Measurements from ENCODE around the gene PDE8B.

Gene PDE8B

DNA sequence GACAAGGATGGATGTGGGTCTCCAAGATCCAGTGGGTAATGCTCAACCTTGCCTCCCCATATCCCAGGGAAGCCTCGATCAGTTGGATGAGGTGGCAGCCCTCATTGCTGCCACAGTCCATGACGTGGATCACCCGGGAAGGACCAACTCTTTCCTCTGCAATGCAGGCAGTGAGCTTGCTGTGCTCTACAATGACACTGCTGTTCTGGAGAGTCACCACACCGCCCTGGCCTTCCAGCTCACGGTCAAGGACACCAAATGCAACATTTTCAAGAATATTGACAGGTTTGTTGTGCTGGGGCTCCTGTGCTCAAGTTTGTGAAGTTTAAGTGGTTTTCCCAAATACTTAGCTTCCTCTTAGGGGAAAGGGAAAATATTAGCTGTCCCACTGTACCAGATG is 207.7 kb downstream of the PDE8B start:
- DNase-seq = no peak

DNA sequence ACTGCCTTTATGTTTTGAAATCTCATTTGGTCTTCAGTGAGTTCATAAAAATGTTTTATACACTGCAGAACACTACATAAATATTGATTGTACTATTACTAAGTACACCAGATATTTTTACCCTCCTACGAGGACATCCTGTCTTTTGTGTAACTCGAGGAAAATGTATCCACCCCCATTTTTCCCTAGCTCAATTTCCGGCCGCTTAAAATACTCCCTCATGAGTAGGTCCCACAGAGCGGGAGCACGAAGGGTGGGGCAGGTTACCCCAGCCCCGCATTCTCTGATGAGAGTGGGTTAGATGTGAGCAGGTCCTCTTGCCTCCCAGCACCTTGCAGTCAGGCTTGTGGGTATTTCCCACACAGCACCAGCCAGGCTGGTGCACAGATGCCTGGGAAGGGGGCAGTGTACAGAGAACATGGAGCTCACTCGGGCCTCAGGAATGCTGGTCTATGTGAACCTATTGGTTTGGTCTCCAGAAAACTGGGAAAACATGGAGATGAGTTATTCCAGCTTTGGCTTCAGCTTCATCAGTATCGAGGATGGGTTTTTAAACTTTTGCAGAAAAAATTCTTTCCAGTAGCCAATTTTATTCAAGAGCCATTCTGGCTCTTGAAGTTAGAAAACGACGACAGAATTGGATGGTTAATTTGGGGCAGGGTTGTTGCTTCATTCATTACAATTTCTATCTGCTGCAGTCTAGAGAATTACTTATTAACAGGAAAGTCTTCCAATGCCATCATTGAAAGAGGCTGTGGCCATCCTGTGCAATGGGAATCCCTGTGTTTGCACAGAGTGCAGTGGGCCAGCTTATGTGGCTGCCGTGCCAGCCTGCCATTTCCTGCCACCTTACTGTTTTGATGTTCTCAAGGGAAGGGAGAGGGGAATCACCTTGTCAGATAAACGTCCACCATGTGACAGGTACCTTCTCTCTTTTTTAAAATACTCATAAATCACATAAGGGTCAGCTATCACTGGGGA is 208.4 kb downstream of the PDE8B start:
- DNase-seq = no peak

DNA sequence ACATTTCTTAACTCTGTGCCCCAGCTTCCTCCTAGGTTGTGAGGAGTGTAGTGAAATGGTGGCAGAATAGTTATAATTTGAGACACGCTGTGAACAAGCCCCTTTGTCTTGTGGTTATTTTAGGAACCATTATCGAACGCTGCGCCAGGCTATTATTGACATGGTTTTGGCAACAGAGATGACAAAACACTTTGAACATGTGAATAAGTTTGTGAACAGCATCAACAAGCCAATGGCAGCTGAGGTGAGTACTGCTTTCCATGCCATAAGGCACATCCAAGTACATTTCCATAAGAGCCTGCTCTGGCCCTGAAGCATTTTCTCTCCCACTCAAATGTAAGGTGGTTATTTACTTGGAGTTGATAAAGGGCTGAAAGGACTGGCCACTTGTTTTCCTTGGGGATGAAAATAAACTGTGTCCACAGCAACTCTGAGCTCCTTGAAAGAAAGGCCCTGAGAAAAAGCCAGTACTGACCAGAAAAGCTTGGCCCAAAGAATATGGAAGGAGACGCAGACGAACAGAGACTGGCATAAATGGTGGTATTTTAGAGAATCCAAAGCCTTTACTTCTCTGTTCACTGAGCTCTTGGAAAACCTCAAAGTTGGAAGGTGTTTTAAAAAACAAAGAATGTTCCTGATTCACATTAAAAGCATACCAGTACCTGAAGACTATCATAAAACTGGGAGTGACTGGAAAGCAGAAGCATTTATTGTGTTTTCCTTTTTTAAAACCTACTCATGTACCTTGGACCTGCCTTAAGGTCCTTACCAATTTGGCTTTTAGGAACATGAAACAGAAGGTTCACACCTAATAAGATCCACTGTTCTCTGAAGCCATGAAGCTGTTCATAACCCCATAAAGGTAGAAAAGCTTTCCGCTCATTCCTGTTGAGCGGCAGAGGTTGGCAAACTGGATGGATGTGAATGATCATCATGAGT is 209.4 kb downstream of the PDE8B start:
- DNase-seq = no peak

DNA sequence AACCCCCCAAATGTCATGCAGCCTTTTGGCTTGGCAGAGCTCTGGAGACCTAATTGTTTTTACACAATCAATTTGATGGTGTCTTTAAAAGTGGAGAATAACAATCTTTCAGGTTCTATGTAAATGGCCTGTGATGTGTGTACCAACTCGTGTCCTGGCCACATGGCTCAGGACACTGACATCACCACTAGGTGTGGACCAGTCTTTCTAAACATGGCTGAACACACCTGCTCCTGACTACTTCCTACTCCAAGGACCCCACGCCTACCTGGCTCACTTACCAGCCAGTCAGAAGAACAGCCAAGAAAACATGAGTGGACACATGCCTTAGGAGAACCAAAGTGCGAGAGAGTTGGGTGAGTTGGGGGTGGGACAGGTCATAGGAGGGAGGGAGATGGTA is 210.5 kb downstream of the PDE8B start:
- DNase-seq = no peak

DNA sequence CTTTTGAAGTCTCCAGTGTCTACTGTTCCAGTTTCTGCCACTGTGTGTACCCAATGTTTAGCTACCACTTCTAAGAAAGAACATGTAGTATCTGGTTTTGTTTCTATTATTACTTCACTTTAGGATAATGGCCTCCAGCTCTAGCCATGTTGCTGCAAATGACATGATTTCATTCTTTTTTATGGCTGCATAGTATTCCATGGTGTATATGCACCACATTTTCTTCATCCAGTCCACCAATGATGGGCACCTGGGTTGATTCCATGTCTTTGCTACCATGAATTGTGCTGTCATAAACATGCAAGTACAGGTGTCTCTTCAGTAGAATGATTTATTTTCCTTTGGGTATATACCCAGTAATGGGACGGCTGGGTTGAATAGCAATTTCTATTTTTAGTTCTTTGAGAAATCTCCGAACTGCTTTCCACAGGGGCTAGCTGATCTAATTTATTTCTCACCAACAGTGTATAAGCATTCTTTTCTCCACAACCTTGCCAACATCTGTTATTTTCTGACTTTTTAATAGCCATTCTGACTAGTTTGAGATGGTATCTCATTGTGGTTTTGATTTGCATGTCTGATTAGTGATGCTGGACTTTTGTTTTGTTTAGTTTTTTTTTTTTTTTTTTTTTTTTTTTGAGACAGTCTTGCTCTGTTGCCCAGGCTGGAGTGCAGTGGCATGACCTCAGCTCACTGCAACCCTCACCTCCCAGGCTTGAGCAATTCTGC is 212.7 kb downstream of the PDE8B start:
- peak in 1 of 5 experiments; percentile 59 for DNase-seq

DNA sequence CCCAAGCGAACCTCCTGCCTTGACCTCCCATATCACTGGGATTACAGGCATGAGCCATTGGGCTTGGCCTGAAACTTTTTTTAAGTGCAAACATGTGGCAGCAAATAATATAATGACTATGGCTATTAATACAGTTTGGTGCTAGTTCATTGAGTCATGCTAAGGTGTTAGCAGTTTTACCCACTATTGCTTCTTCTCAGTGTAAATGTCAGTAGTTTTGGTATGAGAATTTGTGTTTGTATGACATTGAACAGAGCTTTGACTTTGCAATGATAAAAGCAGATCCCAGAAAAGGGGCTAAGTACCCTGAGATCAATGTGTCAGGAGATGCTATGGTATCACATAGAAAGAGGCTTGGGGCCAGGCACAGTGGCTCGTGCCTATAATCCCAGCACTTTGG is 214.4 kb downstream of the PDE8B start:
- DNase-seq = no peak

DNA sequence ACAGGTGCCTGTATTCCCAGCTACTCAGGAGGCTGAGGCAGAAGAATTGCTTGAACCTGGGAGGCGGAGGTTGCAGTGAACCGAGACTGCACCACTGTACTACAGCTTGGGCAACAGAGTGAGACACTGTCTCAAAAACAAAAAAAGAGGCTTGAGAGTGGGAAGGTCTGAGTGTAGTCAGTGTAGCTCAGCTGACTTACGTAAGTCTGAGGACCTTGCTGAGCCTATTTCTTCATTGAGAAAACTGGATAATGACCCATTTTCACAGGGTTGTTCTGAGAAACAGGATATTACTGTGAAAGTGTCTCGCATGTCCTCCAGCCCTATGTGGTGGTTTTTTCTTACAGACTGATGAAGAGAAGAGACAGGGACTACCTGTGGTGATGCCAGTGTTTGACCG is 214.9 kb downstream of the PDE8B start:
- no peak for DNase-seq

DNA sequence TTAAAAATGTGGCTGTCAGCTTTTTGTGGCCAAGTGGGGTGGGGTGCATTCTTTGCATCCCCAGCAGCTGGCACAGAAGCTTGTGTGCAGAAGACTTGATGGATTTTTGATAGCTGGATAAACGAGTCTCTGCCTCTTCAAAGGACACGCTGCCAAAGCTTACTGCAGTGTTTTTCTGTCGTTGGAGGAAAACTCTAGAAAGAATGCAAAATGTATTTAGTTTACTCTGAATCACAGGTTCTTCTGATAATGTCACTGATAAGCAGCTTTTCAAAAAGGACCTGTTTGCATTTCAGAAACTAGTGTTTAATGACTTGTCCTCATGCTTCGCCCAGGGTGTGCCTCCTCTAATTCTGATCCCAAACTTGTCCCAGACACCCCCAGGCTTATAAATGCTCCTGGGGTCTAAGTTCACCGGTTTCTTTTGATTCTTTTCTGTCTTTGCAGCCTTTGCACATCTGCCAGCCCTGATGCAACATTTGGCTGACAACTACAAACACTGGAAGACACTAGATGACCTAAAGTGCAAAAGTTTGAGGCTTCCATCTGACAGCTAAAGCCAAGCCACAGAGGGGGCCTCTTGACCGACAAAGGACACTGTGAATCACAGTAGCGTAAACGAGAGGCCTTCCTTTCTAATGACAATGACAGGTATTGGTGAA is 215.6 kb downstream of the PDE8B start:
- DNase-seq = no peak

DNA sequence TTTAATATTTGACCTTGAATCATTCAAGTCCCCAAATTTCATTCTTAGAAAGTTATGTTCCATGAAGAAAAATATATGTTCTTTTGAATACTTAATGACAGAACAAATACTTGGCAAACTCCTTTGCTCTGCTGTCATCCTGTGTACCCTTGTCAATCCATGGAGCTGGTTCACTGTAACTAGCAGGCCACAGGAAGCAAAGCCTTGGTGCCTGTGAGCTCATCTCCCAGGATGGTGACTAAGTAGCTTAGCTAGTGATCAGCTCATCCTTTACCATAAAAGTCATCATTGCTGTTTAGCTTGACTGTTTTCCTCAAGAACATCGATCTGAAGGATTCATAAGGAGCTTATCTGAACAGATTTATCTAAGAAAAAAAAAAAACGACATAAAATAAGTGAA is 216.2 kb downstream of the PDE8B start:
- DNase-seq = no peak

DNA sequence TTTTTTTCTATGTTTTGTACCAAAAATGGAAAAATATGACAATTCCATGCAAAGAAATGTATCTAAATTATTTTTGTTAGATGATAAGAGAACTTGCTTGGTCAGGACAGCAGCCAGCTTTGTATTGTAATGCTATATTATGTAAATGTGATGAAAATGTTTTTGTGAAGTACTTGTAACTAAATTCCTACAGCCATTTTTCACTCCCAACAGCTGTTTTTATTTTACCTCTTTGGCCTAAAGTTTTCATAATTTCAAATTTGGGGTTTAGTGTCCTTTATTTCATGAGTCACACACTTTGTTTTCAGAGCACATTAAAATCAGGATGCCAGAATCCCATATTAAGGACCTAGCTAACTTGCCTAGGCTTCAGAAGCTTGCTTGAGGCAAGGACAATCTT is 217.5 kb downstream of the PDE8B start:
- DNase-seq = no peak

DNA sequence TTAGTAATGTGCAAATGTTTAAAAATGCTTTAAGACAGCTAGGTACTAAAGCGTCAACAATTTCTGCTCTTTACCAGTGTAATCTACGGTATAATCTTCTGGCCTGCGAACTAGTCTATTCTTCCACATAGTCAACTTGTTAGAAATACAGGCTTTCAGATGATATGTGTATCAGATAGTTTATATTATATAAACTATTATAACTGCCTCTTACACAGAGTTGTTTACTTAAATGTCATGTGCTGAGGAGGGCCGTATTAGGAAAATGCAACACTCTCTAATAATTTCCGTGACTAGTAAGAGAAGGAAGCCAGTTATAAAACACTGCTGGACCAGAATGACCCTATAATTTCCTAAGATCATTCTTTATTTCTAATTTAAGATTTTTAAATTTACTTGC is 218.0 kb downstream of the PDE8B start:
- no peak for DNase-seq

DNA sequence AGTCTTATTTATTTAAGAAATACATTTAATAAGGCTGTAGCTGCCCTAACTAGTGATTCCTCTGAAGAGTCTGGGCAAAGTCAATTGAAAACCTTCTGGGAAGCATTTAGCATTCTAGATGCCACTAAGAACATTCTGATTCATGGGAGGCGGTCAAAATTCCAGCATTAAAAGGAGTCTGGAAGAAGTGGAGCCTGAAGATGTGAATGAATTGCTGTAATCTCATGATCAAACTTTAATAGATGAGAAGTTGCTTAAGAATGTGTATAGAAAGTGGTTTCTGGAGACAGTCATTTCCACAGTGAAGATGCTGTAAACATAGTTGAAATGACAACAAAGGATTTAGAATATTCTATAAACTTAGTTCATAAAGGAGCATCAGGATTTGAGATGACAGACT is 220.2 kb downstream of the PDE8B start:
- no peak for DNase-seq

DNA sequence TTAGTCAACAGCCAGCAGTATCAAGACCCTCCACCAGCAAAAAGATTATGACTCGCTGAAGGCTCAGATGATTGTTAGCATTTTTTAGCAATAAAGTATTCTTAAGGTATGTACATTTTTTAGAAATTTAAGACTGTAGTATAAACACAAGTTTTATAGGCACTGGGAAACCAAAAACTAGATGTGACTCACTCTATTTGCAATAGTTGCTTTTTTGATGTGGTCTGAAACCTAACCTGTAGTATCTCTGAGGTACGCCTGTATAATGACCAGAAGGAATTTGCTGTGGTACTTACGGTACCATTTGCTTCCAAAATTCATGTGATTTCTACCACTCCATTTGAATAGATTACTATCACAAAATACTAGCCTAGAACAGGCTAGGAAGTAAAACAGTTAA is 220.8 kb downstream of the PDE8B start:
- DNase-seq = no peak

DNA sequence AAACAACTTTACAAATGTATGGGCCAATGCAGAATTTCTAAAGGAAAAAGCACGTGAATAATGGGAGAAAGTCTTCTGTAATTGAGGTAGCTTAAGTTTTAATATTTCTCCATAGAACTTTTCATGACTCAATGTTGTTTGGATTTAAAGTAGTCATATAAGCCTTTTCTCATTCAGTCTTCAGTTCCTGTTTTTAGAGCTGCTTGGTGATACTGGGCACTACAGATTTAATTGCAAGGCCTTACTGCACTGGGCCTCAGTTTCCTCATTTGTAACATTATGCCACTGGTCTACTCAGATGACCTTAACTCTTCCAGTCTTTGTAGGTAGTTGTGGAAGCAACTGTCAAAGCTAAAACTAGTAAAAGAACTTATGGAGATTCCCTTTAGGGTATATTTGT is 221.2 kb downstream of the PDE8B start:
- no peak for DNase-seq

DNA sequence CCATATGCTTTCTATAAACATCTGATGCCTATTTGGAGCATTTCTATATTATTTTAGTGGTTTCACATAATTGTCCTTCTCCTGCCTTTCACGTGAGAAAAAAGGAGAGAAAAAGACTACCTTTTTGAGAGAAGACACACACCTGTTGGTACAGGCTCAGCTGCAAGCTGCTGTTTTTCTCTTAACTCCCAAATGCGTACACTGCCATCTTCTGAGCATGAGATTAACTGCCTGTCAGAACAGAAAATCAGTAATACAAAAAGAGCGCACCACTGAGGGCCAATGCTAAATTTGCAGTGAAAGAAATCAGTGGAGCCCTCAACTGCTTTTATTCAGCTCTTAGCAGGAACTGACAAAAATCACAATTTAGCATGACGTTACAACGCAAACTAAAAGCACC is 226.7 kb downstream of the PDE8B start:
- DNase-seq = peak in 1 of 5 experiments; percentile 28

DNA sequence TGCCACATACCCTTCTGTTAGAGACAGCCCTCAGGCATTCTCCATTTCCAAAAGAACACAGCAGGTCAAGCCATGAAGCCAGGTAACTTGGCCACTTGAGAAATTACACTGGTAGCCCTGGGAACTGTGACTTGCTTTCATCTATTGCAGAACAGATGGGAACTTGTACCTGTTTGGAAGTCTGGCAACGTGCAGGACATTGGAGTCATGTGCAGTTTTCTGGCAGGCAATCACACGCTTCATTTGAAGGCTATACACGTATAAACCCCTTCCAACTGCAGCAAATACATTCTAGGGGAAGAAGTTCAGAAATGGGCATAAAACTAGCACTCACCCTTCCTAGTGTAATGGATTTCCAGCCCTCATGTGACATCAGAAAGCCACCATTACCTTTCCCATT is 227.6 kb downstream of the PDE8B start:
- DNase-seq = no peak

DNA sequence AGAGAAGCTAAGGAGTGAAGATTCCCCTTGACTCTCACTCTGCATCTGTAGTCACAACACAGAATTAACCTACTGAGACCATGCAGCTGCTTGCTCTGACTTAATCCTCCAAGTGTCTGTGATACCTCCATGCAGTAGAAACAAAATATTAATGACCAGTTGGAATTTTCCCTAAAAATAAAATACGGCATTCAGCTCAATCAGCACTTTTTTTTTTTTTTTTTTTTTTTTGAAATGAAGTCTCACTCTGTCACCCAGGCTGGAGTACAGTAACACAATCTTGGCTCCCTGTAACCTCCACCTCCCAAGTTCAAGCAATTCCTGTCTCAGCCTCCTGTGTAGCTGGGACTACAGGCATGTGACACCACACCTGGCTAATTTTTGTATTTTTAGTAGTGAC is 233.2 kb downstream of the PDE8B start:
- DNase-seq = no peak

DNA sequence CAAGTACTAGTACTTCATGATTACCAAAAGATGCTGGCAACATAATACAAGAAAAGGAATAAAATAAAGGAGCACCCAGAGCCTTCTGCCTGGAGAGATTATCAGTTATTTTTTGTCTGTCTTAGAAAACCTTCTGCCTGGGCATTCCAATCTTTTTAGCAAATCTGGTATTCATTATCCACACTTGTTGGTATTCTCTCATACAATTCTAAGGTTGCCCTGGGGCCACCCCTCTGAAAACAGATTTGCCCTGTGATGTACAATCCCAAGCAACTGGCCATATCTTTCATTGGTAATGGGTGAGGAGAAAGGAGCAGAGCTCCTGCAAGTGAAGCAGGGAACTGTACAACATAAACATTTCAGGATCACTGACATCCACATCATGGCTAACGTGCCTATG is 233.9 kb downstream of the PDE8B start:
- DNase-seq = no peak

DNA sequence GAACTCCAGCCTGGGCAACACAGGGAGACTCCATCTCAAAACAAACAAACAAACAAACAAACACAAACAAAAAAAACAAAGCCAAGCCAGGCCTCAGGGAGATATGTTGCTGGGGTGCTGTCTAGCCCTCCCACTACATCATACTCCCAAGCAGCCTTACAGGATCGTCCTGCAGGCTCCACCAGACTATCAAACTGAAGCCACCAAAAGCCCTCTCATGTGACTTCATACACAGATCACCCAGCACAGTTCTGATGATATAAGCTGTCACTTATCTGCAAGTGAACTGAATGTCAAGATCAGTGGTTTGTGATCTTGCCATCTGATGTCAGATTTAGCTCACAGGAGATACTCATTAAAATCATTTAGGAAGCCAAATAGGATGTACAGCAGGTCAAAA is 238.4 kb downstream of the PDE8B start:
- DNase-seq = no peak

DNA sequence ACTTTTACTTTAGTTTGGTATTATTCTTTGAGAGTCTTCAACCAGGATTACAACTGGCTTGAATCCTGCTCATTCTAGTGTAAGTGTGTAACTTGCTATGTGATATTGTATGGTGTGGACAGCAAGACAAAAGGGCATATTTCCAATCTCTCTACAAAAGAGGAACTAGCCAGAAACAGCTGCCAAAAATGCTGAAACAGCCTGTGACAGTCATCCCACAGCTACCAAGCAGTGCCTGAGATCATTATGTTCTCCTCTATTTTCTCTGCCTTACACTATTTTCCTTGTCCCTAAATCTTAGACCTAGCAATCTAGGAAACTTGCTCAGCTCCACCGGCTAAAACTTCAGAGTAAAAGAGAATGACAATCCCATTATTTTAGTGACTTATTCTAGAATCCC is 238.8 kb downstream of the PDE8B start:
- no peak for DNase-seq

DNA sequence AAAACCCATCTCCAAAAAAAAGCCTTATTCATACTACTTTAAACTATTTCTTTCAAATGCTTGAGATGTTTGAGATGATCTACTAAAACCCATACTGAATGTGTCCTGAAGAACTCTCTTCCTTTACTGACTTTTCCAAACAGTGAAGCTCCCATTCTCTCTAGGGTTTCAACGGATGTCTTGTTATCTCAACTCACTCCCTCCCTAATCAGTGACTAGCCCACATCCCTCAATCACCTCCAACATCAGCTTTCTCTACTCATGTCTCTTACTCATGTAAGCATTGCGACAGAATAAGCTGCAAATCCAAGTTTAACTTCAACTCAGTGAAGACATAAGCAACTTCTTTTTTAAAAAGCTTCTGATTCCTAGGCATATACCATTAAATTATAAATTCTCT is 239.5 kb downstream of the PDE8B start:
- no peak for DNase-seq

DNA sequence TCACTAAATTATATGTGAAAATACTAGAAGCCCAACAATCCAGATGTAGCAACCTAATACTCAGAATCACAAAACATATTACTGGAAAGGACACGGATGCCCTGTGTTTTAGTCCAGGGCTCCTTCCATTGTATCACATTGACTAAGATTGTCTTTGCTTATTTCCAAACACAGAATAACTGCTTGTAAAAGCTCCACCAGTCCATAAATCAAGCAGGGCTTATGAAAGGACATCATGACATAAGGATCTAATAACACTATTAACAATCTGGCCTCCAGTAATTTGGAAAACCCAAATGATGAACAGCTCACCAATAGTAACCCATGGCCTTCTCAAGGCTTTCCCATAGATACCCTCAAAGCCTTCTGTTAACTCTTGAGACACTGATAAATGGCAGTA is 241.9 kb downstream of the PDE8B start:
- DNase-seq = no peak
